ENCODE data around the gene SMG9. TPM values are rescaled to one million over a fixed set of nuclear protein-coding genes. Genes with fewer than 3 reads are reported as not detected.

The SMG9 gene
- total RNA-seq, 4 donors from 2014 or later: 7.5 to 25.6 (median 22.3) TPM

- intact Hi-C loops (cut with DNase I): no loop called here
- Histone ChIP-seq H3K27me3 (peaks cover 0 to 5% (median 0%) of the 10 kb centered on the region in 4 donors), H3K4me1 (peaks cover 0 to 25% (median 19%) of the 10 kb centered on the region in 4 donors), H3K27ac (replicated peaks in 1 of 4) (no peak overlapping the region), H3K36me3 (no peaks in the 10 kb centered on the region), H3K9me3 (no peaks in the 10 kb centered on the region), H3K4me3 (no peak overlapping the region)
- TF ChIP-seq CTCF (IDR thresholded peaks at IDR 0.05) (no peak), EP300 (IDR thresholded peaks at IDR 0.05) (no peak), POLR2AphosphoS5 (IDR thresholded peaks at IDR 0.05) (no peak), POLR2A (IDR thresholded peaks at IDR 0.05; ENCODE audit: low read depth) (no peak)
- no peak for DNase-seq (ENCODE audit: extremely low spot score)
- WGBS: 88% methylated on average over 3 of the region's 3 CpGs
Measured at GRCh38 chr19:43762814-43763213, 8.1 kb upstream of the SMG9 start.

GRCh38 chr19:43760941-43761340 lies 6.2 kb upstream of the SMG9 start:
- peaks cover under 1 to 24% (median 16%) of the 10 kb centered on the region in 4 donors for H3K4me1 ChIP-seq
- no peaks in the 10 kb centered on the region for H3K36me3 ChIP-seq
- no peaks in the 10 kb centered on the region for H3K9me3 ChIP-seq
- no peak overlapping the region for H3K27ac ChIP-seq (replicated peaks in 1 of 4)
- H3K4me3 ChIP-seq: no peak overlapping the region
- intact Hi-C loops (cut with DNase I): no loop called here
- no peak for DNase-seq (ENCODE audit: extremely low spot score)
- WGBS: 84% methylated on average over 4 of the region's 4 CpGs
- TF ChIP-seq POLR2AphosphoS5 (IDR thresholded peaks at IDR 0.05): no peak
- TF ChIP-seq POLR2A (IDR thresholded peaks at IDR 0.05; ENCODE audit: low read depth): no peak
- no peak for TF ChIP-seq CTCF (IDR thresholded peaks at IDR 0.05)
- TF ChIP-seq EP300 (IDR thresholded peaks at IDR 0.05): no peak
- no peaks in the 10 kb centered on the region for H3K27me3 ChIP-seq

GRCh38 chr19:43759515-43759914 lies 4.8 kb upstream of the SMG9 start:
- intact Hi-C loops (cut with DNase I): no loop called here
- H3K4me3 ChIP-seq: no peak overlapping the region
- no peaks in the 10 kb centered on the region for H3K36me3 ChIP-seq
- H3K4me1 ChIP-seq: peaks cover 4 to 20% (median 16%) of the 10 kb centered on the region in 4 donors
- WGBS: 67% methylated on average over 5 of the region's 5 CpGs
- no peak overlapping the region for H3K27ac ChIP-seq (replicated peaks in 1 of 4)
- TF ChIP-seq POLR2AphosphoS5 (IDR thresholded peaks at IDR 0.05): no peak
- no peak for TF ChIP-seq CTCF (IDR thresholded peaks at IDR 0.05)
- TF ChIP-seq EP300 (IDR thresholded peaks at IDR 0.05): no peak
- no peak for TF ChIP-seq POLR2A (IDR thresholded peaks at IDR 0.05; ENCODE audit: low read depth)
- no peaks in the 10 kb centered on the region for H3K27me3 ChIP-seq
- DNase-seq (ENCODE audit: extremely low spot score): no peak
- no peaks in the 10 kb centered on the region for H3K9me3 ChIP-seq

- Histone ChIP-seq H3K9me3 (no peaks in the 10 kb centered on the region), H3K27me3 (no peaks in the 10 kb centered on the region), H3K36me3 (peaks cover 0 to 16% (median 10%) of the 10 kb centered on the region in 4 donors), H3K4me3 (peak overlapping the region; percentile 73 to 86 (median 76)), H3K4me1 (peaks cover 18 to 41% (median 34%) of the 10 kb centered on the region in 4 donors), H3K27ac (replicated peaks in 1 of 4) (peak overlapping the region; percentile 98 to 99 (median 99))
- WGBS: under 1% methylated on average over 25 of the region's 28 CpGs
- TF ChIP-seq POLR2AphosphoS5 (IDR thresholded peaks at IDR 0.05): peak in 1 of 2 donors; percentile 53
- no peak for TF ChIP-seq POLR2A (IDR thresholded peaks at IDR 0.05; ENCODE audit: low read depth)
- intact Hi-C loops (cut with DNase I): no loop called here
- DNase-seq (ENCODE audit: extremely low spot score): no peak
Measured at GRCh38 chr19:43755256-43755801, 567 bp upstream of the SMG9 start.

- DNase-seq (ENCODE audit: extremely low spot score): no peak
- Histone ChIP-seq H3K27ac (replicated peaks in 1 of 4) (peak overlapping the region; percentile 98 to 99 (median 99)), H3K9me3 (no peaks in the 10 kb centered on the region), H3K27me3 (no peaks in the 10 kb centered on the region), H3K4me3 (peak overlapping the region; percentile 73 to 86 (median 76)), H3K4me1 (peaks cover 18 to 41% (median 34%) of the 10 kb centered on the region in 4 donors), H3K36me3 (peaks cover 4 to 28% (median 22%) of the 10 kb centered on the region in 4 donors)
- intact Hi-C loops (cut with DNase I): no loop called here
- no peak for TF ChIP-seq EP300 (IDR thresholded peaks at IDR 0.05)
- no peak for TF ChIP-seq POLR2A (IDR thresholded peaks at IDR 0.05; ENCODE audit: low read depth)
- TF ChIP-seq CTCF (IDR thresholded peaks at IDR 0.05): no peak
- TF ChIP-seq POLR2AphosphoS5 (IDR thresholded peaks at IDR 0.05): no peak
- 2% methylated on average over 7 of the region's 11 CpGs for WGBS
Measured at GRCh38 chr19:43754253-43754502, 584 bp downstream of the SMG9 start.
